Islet of Langerhans (tissue), 1 donor: Measurements from ENCODE around the gene TCERG1L.

Experiments used
- FAIRE-seq: peaks from one replicate; lab custom pipeline; 2011; peaks lifted over from hg19 to GRCh38; lab: Jason Lieb, UNC

Gene TCERG1L

DNA sequence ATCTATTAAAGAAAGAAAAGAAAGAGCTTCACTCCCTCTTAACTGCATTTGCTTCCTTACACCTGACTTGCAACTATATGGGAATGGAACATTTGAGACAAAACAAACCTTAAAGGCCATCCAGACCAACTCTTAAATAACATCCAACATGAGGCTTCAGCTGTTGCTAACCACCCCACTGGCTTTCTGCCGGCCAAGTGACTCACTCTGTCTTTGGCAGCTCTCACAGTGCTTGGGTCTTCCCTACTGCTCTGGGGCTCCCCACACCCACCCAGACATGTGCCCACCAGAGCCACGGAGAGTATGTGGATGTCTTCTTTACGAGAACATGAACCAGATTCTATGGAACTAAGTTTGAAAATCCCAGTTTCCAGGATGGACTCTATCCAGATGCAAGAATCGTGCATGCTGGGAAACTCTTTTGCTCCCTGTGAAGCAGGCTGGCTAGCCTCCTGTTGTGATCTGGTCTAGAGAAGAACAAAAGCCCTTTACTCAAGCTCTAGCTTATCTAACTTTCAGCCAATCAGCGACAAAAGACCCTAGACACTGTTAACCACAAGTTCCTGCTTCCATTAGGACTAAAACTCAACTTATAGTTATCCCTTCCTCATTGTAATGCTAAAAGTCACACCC is 245.7 kb downstream of the TCERG1L start:
- no peak for FAIRE-seq

DNA sequence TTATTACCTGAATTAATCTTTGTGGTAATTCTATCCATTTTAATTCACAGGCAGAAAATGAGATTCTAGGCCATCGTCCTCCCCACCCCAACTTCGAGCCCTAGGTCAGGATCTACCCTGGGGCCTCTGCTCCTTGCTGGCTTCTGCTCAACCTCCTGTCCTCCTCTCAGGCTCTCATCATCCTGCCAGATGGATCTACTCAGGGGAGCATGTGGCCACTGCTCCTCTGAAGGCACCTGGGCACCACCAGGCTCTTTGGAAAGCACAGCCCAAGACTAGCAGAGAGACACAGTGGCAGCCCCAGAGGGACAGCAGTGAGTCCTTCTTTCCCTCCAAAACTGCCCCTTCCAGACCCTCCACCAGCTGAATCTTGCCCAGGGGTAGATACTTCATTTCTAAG is 248.2 kb downstream of the TCERG1L start:
- FAIRE-seq: no peak

DNA sequence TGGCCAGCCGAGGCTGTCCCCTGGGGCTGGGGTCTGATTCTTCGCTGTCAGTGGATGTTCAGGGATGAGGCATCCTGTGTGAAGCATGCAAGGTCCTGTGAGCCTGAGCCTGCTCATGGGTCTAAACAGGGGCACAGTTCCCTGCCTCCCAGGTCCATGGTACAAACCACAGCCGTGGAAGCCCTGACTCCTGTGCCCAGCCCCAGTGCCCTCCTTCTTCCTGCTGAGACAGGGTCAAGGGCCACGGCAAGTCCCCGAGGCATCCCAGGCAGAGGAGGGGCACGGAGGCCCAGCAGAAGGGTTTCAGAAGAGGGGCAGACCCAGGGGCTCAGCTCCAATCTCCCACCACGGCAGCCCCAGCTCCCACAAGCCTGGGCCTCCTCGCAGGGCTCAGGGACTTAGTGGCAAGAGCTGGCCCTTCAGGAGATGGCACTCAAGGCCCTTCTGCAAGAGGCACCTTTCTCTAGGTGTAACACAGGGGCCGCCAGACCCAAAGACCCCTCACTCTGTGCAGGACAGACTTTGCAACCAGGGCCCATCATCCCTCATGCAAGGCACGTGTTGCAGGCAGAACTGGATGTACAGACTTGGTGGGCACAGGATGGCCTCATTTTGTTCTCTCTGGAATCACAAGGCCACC is 248.8 kb downstream of the TCERG1L start:
- no peak for FAIRE-seq

DNA sequence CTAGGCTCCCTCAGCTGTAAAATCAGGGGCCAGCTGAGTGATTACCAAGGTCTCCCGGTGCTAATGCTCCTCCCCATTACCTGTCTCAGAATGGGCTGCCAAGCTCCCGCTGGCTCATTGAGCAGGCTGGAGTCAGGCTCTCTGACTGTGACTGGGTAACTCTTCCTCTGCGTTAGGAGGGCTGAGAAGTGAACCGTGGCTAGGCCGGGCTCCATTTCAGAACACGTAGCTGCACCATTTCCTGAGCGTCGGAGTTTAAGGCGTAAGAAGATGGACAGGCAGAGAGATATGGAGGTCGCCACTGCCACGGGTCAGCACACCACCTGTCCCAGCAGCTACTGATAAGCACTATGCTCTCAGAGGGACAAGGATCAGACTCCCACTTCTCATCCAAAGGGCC is 250.3 kb downstream of the TCERG1L start:
- FAIRE-seq: no peak

DNA sequence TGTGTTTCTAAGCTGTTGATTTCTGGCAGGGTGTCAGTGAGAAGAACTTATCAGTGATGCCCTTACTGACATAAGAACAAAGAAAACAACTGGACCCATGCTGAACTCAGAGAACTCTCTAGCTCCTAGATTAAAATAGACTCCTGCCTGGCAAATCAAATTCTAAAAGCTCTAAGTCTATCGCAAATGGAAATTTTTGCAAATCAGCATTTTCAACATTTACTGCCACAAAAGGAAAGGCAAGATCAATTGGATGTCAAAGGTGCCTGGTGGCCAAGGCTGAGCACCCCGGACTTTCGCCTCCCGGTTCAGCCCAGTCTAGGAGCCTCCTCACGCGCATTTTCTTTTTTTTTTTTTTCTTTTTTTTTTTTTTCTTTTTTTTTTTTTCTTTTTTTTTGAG is 251.6 kb downstream of the TCERG1L start:
- no peak for FAIRE-seq

DNA sequence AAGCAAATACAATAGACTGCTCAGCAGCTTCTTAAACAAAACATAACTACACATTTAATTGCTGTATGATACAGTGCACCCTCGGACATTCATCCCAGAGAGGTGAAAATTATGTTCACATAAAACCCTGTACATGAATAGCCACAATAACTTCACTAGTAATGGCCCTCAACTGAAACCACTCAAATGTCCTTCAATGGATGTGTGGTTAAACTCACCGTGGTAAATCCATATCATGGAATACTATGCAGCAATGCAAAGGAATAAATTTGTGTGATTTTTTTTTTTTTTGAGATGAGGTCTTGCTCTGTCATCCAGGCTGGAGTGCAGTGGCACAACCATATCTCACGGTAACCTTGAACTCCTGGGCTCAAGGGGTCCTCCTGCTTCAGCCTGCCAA is 252.7 kb downstream of the TCERG1L start:
- no peak for FAIRE-seq

DNA sequence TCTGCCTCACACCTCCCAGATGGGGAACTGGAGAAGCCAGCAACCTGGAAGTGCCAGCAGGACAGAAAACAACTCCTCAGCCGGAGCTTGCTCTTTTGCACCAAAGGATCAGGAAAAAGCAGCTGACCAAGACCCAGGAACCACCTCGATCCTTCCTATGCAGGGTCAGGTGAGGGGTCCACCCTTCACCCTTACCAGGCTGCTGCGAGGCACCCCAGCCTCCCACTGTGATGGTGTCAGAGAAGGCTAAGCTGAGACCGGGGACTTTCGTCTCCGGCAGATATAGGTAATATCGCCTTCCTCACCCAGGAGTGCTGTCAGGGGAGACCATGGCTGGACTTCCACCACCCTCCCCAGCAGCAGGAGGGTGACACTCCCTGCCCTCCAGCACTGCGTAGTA is 254.7 kb downstream of the TCERG1L start:
- FAIRE-seq: no peak

DNA sequence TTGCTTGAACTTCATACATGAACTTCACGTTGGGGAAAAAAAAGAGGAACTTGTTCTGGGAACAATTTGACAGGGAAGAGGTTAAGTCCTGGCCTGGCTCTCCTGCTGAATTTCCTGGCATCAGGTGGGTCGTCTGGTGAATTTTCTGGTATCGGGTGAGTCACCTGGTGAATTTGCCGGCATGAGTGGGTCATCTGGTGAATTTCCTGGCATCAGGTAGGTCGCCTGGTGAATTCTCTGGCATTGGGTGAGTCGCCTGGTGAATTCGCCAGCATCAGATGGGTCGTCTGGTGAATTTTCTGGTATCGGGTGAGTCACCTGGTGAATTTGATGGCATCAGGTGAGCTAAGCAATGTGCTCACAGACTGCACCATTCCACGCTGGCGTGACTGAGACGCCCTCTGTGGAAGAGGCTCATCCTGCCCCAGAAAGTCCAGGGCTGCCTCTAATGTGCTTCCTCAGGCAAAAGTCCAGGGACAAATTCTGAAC is 255.4 kb downstream of the TCERG1L start:
- no peak for FAIRE-seq

DNA sequence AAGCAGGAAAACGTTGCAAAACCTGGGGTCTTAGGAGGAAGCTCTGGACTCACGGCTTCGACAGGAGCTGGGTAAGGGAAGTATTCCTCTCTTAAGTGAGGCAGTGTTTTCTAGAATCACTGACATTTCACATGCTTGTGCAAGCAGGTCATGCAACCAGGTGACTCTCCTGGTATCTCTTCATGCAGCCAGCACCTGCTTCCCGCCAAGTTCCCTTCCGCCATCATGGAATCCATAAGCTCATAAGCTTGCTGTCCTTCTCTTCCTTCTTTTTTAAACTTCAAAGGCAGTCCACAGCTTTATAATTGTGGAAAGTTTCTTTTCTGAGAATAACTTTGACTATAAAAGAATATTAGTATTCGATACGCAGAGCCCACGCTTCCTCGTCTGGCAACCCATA is 256.1 kb downstream of the TCERG1L start:
- FAIRE-seq: no peak

DNA sequence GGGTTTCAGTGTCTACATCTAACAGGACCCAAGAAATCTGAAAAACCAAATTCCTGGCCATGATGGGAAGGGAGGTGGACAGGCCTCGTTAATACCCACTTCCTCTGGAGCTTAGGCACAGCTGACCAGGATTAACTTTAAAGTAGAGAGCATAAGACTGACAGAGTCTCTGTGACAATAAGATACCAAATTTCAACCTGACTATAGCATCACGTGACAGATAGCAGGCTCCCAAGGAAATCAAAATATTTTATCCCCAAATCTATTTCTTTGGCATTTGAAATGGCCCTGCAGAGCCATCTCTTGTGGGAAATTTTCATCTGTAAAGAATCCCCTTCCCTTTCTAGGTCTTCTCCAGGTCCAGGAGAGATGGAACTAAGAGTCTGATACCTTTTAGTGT is 258.3 kb downstream of the TCERG1L start:
- FAIRE-seq: no peak

DNA sequence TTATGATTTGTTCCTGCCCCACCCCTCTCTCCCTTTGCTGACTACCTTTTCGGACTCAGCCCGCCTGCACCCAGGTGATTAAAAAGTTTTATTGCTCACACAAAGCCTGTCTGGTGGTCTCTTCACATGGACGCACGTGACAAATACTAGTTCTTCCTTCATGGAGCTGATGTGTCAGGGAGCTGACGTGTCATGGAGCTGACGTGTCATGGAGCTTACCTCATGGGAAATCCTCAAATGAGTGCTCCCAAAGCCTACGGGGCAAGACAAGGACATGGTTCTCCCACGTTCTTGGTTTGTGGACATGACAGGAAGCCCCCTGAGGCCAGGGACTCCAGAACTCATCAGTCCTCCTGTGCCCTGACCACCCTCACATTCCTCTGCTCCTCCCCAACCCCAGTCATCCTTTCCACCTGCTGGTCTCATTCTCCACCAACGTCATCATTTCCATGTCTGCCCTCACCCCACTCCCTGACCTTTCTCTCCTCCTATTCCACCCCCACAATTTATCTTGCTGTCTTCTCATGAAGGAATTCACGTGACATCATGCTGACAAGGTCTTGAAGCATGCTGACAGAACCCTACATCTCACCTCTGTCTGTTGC is 261.3 kb downstream of the TCERG1L start:
- FAIRE-seq: no peak

DNA sequence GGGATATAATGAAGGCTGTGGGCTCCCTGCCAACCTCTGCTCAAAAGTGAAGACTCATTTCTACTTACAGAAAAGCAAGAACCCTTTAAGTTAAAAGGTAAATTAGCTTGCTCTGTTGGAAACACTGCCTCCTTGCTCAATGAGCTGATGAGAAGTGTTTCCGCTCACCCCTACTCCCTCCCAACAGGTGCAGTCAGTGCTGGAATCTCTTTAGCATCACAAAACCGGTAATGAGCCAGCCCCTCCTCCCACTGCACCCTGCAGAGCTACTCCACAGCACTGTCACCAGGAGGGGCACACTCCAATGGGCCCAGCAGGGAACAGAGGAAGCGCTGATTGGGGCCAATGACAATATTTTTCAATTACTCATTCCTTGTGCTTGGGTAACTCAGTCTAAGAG is 262.5 kb downstream of the TCERG1L start:
- FAIRE-seq: no peak

DNA sequence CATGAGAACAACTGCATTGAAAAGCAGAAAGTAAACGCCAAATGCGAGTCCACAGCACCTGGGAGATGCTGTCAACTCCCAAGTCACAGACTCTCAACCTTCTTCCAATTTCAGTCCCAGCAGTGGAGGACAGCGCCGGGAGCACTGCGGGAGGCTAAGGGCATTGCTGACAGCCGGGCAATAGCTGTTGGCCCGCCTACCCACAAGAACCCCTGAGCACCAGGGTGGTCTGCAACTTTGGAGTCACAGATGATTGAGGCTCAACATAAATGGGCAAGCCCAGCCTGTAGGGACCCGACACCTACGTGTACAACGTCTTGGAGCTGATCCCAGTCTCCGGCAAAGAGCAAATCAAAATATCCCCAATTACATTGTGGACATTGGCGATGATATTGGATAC is 262.9 kb downstream of the TCERG1L start:
- no peak for FAIRE-seq

DNA sequence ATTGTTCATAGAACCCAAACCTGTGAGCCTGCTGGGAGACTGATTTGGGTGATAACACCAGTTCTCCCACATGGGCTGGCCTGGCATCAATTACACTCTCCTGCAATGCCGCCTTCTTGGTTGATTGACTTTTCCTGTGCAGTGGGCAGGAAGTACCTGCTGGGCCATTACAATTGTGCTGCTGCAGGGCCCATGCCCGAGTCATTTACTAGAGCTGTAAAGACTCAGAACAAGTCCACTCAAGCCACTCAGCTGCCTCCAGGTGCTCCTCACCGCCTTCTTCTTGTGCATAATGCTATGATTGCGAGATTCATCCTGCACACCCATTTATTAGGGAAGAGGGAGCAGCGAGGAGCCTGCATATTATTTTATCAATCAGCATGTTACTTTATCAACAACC is 264.0 kb downstream of the TCERG1L start:
- no peak for FAIRE-seq

DNA sequence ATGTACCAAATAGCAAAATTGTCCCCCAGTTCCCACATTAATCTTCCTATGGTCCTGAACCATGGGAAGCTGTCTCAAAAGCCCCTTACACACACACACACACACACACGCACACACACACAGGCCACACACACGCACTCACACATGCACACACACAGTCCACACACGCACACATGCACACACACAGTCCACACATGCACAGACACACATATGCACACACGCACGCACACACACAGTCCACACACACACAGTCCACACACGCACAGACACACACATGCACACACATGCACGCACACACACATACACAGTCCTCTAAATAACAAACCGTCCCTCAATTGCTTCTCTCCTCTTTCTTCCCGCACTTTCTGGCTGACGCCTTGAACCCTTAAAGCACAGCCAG is 265.3 kb downstream of the TCERG1L start:
- FAIRE-seq: no peak

DNA sequence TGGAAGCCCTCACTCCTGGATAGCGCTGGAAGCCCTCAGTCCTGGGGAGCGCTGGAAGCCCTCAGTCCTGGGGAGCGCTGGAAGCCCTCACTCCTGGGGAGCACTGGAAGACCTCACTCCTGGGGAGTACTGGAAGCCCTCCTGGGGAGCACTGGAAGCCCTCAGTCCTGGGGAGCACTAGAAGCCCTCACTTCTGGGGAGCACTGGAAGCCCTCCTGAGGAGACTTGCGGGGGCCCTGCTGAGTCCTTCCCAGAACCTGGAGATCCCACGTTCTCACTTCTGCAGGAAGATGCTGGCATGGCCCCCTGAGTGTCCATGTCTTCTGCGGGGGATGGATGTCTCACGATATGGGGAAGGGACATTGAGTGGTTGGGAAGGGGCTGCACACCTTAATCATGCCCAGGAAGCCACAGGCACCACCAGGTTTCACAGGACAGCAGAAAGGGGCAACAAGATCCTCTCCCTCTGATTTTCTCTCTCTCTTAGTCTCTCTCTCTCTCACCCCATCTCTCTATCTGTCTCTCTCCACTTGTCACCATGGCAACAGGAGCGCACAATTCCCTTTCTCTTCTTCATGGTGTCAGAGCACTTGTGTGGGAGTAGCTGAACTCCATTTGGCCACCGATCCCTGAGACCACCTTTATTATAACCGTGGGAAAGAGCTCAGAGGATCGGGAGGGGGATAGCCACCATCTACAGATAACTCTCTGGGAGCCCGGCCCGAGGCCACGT is 267.0 kb downstream of the TCERG1L start:
- FAIRE-seq: no peak

DNA sequence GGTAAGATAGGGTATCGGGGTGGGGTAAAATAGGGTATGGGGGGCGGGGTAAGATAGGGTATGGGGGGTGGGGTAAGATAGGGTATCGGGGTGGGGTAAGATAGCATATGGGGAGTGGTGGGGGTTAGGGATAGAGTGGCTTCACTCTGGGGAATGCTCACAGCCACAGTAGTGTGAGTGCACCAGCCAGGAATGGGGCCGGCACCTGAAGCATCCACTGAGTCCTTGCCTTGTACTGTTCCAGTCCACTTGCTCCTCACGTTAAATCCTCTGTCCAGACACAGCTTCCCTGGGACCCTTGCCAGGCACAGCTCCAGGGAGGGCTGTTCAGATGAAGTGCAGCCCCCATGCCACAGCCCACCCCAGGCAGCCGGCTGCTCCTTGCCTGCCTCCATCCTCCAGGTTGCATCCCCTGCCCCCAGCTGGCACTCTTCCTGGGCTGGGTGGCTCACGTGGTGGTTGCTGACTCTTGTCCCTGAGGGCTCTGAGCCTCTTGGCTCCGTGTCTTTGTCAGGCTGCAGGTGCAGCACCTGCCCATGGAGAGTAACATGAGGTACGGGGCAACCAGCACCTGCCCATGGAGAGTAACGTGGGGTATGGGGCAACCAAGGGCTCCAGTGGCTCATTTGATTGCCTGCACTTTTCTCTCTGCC is 268.4 kb downstream of the TCERG1L start:
- no peak for FAIRE-seq
